ENCODE results near the gene RPL12. TPM values are rescaled to one million over a fixed set of nuclear protein-coding genes. Genes with fewer than 3 reads are reported as not detected.
"Not testable (repeated sequence)": the region's sequence is repeated elsewhere in the genome, so short reads cannot be mapped to it uniquely, and the experiment has no call there.

Gene RPL12
- total RNA-seq, 1 experiment from 2014 or later = 1,560 TPM

GRCh38 chr9:127474592-127474991, 23.4 kb upstream of the RPL12 start:
- DNase-seq (ENCODE audit: low read depth) = no peak
- in situ Hi-C loops (cut with HindIII; ENCODE audit: low pct_unique_long_range_greater_than_20kb, low sequenced_read_pairs) = no loop called here

DNA sequence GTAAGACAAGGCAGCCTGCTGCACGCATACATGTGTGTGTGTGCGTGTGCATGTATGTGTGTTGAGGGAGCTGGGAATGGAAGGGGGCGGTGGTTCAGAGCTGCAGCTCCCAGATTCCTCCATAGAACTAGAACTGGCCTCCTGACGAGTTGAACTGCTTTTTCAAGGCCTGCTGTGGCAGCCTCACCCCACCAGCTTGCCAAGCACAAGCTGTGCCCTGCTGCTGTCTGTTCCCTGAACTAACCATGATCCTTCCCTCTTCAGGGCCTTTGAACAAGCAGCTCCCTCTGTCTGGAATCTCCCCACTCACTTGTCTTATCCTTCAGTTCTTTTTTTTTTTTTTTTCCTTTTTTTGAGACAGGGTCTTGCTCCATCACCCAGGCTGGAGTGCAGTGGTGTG, 22.7 kb upstream of the RPL12 start:
- in situ Hi-C loops (cut with HindIII; ENCODE audit: low pct_unique_long_range_greater_than_20kb, low sequenced_read_pairs) = no loop called here
- DNase-seq (ENCODE audit: low read depth) = no peak

DNA sequence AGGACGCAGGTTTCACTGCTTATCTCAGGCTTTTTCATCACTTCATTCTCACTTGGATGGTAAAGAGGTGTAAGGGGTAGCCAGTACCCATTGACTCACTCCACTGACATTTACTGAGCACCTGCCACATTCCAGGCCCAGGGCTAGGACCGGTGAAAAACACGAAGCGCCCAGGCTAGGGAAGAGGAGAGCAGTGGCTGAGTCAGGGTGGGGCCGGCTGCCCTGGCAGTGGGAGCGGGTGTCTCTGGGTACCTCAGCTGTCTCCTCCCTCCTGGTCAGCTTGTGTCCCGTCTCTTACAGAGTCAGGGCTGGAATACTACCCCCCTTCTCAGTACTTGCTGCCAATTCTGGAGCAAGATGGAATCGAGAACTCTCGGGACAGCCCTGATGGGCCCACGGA, 22.3 kb upstream of the RPL12 start:
- in situ Hi-C loops (cut with HindIII; ENCODE audit: low pct_unique_long_range_greater_than_20kb, low sequenced_read_pairs) = no loop called here
- no peak for DNase-seq (ENCODE audit: low read depth)

GRCh38 chr9:127470662-127471061, 19.5 kb upstream of the RPL12 start:
- no peak for DNase-seq (ENCODE audit: low read depth)
- in situ Hi-C loops (cut with HindIII; ENCODE audit: low pct_unique_long_range_greater_than_20kb, low sequenced_read_pairs) = no loop called here

GRCh38 chr9:127467621-127468020, 16.4 kb upstream of the RPL12 start:
- in situ Hi-C loops (cut with HindIII; ENCODE audit: low pct_unique_long_range_greater_than_20kb, low sequenced_read_pairs) = no loop called here
- DNase-seq (ENCODE audit: low read depth) = no peak

DNA sequence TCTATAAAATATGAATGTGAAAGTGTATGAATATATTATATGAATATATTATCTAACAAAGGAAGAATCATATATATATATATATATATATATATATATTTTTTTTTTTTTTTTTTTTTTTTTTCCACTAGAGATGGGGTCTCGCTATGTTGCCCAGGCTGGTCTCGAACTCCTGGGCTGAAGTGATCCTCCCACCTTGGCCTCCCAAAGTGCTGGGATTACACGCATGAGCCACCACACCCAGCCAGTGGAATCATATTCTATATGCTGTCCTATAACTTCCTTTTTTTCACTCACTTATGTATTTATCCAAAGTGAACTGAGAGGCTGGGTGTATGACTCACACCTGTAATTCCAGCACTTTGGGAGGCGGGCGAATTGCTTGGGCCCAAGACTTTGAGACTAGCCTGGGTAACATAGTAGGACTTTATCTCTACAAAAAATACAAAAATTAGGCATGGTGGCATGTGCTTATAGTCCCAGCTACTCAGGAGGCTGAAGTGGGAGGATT, 15.3 kb upstream of the RPL12 start:
- DNase-seq (ENCODE audit: low read depth); in situ Hi-C loops (cut with HindIII; ENCODE audit: low pct_unique_long_range_greater_than_20kb, low sequenced_read_pairs): not testable (repeated sequence)

- in situ Hi-C loops (cut with HindIII; ENCODE audit: low pct_unique_long_range_greater_than_20kb, low sequenced_read_pairs) = no loop called here
- DNase-seq (ENCODE audit: low read depth) = no peak
Measured at GRCh38 chr9:127463911-127464310, 12.7 kb upstream of the RPL12 start.

DNA sequence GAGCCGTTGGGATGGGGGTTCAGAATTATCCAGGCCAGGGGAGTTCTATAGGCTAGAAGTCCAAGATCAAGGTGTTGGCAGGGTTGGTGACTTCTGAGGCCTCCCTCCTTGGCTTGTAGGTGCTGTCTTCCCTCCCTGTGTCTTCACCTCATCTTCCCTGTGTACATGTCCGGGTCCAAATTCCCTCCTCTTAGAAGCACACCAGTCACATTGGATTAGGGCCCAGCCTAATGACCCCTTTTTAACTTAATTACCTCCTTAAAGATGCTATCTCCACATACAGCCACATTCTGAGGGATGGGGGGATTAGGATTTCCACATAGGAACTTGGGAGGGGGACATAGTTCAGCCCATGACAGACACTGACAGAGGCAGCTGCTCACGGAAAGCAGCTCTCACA, 12.2 kb upstream of the RPL12 start:
- no peak for DNase-seq (ENCODE audit: low read depth)
- in situ Hi-C loops (cut with HindIII; ENCODE audit: low pct_unique_long_range_greater_than_20kb, low sequenced_read_pairs) = no loop called here

DNA sequence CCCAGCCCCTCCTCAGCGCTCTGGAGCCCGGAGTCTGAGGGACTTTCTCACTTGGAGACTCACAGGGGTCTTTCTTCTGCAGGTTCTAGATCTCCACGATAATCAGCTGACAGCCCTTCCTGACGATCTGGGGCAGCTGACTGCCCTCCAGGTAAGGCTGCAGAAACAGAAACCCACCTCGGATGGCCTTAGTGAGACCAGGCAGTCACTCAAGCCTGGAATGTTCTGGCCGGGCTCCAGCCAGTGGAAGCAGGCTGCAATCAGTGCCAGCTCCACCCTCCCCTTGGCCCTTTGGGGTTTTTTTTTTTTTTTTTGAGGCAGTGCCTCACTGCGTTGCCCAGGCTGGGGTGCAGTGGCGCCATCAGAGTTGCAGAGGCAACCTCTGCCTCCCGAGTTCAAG, 7.7 kb upstream of the RPL12 start:
- in situ Hi-C loops (cut with HindIII; ENCODE audit: low pct_unique_long_range_greater_than_20kb, low sequenced_read_pairs) = no loop called here
- DNase-seq (ENCODE audit: low read depth) = no peak

DNA sequence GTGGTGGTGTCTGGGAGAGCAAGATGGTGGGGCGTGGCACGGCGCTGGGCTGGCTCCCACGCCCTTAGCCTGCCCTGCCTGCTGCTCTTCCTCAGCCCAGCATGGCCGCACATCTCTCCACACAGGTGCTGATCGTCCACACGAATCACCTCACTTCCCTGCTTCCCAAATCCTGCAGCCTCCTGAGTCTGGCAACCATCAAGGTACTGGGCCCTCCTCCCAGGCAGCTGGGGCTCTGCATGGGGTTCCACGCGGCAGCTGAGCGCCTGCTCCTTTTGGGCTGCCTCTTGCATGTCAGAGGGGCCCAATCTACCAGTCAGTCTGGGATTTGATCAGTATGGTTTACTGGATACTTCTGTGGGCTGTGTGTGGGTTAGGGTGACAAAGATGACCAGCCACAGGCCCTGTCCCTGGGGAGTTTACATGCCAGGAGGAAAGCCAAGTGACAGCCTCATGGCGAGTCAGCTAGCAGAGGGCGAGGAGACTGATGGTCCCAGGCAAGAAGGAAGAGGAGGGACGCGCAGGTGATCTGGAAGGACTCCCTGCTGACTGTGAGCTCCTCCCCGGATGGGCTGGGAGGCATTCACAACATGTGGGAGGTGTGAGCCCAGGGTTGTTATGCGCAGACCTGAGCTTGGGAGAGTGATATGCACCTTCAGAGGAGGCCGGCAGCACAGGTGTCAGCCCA, 6.1 kb upstream of the RPL12 start:
- in situ Hi-C loops (cut with HindIII; ENCODE audit: low pct_unique_long_range_greater_than_20kb, low sequenced_read_pairs) = no loop called here
- DNase-seq (ENCODE audit: low read depth) = no peak

- in situ Hi-C loops (cut with HindIII; ENCODE audit: low pct_unique_long_range_greater_than_20kb, low sequenced_read_pairs) = no loop called here
- no peak for DNase-seq (ENCODE audit: low read depth)
Measured at GRCh38 chr9:127455324-127455992, 4.3 kb upstream of the RPL12 start.

- DNase-seq (ENCODE audit: low read depth) = no peak
Measured at GRCh38 chr9:127452691-127453090, 1.5 kb upstream of the RPL12 start.

DNA sequence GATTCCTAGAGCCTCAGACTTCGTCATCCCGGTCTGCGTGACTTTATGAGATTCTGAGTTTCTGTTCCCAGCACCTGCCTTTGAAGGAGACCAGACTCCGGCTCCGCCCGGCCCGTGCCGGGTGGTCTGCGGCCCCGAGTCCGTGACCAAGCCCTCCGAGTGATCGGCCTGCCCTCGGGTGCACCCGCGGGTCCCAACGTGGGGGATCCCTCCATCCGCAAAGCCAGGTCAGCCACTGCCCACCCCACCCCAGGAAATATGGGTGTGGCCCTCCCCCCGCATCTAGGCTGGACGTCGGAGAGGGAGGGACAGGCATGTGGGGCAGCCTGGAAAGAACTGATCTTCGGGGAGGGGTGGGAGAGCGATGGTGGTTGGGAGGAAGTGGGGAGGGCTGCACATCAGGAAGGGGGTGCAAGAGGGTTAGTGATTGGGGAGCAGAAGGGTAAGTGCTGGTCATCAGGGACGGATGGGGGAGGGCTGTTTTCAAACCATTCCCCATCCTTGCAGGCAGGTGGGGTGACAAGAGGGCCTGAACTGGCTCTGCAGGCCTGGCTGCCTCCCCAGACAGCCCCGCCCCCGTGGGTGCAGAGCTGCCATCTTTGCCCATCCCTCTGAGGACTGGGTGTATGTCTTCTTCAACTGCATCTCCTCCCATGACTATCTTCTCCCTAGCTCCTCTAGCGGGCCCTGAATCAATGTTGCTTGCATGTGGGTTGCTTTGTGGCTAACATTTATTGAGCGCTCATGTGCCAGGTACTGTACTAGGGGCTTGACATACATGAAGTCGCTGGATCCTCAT, 851 bp upstream of the RPL12 start:
- peak; percentile 59 for DNase-seq (ENCODE audit: low read depth)
- in situ Hi-C loops (cut with HindIII; ENCODE audit: low pct_unique_long_range_greater_than_20kb, low sequenced_read_pairs) = no loop called here

More at GRCh38 chr9:127452691-127453090, 1.5 kb upstream of the RPL12 start:
- in situ Hi-C loops (cut with HindIII; ENCODE audit: low pct_unique_long_range_greater_than_20kb, low sequenced_read_pairs) = no loop called here

GRCh38 chr9:127451608-127451857, 327 bp upstream of the RPL12 start:
- no peak for DNase-seq (ENCODE audit: low read depth)
- in situ Hi-C loops (cut with HindIII; ENCODE audit: low pct_unique_long_range_greater_than_20kb, low sequenced_read_pairs) = no loop called here

GRCh38 chr9:127450243-127450760, 904 bp downstream of the RPL12 start:
- DNase-seq (ENCODE audit: low read depth) = peak; percentile 17
- in situ Hi-C loops (cut with HindIII; ENCODE audit: low pct_unique_long_range_greater_than_20kb, low sequenced_read_pairs) = no loop called here

DNA sequence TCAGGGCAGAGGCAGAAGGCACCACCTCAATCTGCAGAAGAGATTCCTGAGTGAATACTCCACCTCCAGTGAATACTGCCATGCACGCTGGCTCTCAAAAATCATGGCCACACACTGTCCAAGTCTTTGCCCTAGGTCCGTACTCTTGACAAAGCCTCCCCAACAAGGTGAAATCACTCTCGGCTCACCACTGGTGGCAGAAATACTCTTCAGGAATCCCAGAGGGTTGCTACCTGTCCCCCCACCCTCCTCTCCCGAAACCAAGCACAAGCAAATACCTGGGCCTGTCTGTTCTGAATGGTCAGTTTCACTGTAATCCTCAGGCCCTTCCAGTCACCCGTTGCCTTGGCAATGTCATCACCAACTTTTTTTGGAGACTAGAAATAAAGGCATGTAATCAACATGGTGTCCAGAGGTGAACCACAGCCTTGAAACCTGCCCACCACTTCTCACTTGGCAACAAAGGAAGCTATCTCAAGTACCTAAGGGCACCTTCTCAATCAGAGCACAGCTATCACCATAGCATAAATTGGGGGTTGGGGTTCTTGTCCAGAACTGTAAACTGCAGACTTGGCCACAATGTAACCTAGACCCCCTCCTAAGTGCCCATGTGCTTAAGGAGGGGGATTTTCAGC, 1.8 kb downstream of the RPL12 start:
- peak; percentile 4 for DNase-seq (ENCODE audit: low read depth)
- in situ Hi-C loops (cut with HindIII; ENCODE audit: low pct_unique_long_range_greater_than_20kb, low sequenced_read_pairs) = no loop called here

DNA sequence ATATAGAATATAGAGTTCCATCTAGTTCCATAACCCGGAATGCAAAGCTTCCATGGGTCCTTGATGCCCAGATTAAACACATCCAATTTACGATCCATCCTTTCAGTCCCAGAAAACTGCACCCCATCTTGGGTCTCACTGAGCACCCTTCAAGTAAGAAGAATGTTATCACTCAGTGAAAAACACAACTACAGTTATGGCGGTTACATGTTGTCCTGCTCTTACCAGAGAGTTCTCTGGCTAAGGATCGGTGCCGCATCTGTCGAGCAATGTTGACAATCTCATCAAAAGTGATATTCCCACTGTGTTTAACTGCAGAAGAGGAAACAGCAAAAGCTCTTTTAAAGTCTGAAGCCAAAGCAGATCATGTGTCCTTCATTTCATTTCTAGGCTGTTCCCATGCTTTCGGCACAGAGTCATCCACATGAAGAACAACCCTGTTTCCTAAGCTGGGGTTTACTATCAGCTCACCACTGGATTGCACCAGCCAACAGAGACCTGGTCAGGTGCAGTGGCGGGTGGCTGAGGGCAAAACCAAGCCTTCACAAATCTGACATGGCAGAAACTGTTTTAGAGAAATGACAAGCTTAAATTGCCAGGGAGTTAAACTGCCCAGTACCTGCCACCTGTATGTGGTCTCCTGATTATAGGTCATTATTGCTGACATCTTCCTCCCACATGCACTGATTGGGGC, 2.9 kb downstream of the RPL12 start:
- in situ Hi-C loops (cut with HindIII; ENCODE audit: low pct_unique_long_range_greater_than_20kb, low sequenced_read_pairs) = no loop called here
- peak; percentile 8 for DNase-seq (ENCODE audit: low read depth)

DNA sequence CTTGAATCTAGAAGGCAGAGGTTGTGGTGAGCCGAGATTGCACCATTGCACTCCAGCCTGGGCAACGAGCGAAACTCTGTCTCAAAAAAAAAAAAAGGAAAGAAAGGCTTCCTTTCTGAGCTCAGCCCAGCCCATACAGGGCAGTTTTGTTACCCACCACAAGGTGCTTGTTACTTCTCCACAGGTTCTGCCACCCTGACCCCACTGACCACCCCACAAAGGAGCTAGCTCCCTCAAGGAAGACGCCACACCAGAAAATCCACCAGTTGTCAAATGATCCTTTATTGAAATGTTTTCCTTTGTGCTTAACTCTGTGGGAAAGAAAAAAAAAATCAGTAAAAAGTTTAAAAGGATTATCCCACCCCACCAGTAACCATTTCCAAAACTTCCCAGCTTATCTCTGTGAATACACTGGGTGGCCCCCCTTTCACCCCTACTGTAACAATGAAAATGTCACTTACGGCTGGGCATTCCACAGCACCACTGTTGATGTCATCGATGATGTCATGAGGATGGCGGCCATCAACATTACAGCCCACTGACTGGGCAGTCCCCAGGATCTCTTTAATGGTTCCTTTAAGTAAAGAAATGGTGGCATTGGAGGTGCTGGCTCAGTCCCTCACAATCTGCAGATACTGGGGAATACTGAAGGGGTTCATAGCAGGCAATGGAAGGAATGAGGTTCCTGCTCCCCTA, 3.6 kb downstream of the RPL12 start:
- in situ Hi-C loops (cut with HindIII; ENCODE audit: low pct_unique_long_range_greater_than_20kb, low sequenced_read_pairs) = no loop called here
- DNase-seq (ENCODE audit: low read depth) = peak; percentile 4
